CD4-positive, CD25-positive, alpha-beta regulatory T cell (primary cell): ENCODE results near the gene ATP6AP1. TPM values are rescaled to one million over a fixed set of nuclear protein-coding genes. Genes with fewer than 3 reads are reported as not detected.

Source experiments
- ATAC-seq, 2 donors: fragments of 150-1000 bp; cut with Tn5 transposase; one replicate each; pipeline ENCODE4 v1.10.0; 2021; ENCODE audit warnings: low read depth in 2 of 2, moderate number of reproducible peaks in 2 of 2, moderate library complexity in 1 of 2
- DNase-seq, 3 donors: peaks; one replicate each; pipeline versions ENCODE4 v3.0.0 to v3.0.0-alpha.2; 2012 to 2022; ENCODE audit warnings: mixed read lengths in 1 of 3
- H3K27ac ChIP-seq: one replicate; pipeline ENCODE4 v1.7.0; 2013; ENCODE audit warnings: mild to moderate bottlenecking, low read length; ENCODE audit not compliant: insufficient read depth, poor library complexity, severe bottlenecking
- H3K27me3 ChIP-seq: one replicate; pipeline ENCODE4 v1.7.0; 2013; ENCODE audit warnings: low read length; ENCODE audit not compliant: control insufficient read depth, insufficient read depth
- H3K36me3 ChIP-seq: one replicate; pipeline ENCODE4 v1.7.0; 2013; ENCODE audit warnings: mild to moderate bottlenecking, low read length, moderate library complexity; ENCODE audit not compliant: control insufficient read depth, insufficient read depth
- H3K4me1 ChIP-seq: 2 replicates; pipeline ENCODE4 v1.7.0; 2013; ENCODE audit warnings: mild to moderate bottlenecking, low read length; ENCODE audit not compliant: insufficient read depth, control insufficient read depth, poor library complexity, severe bottlenecking
- H3K4me3 ChIP-seq: one replicate; pipeline ENCODE4 v1.7.0; 2013; ENCODE audit warnings: low read depth, mild to moderate bottlenecking, low read length, moderate library complexity
- H3K9me3 ChIP-seq, 2 experiments: 1 replicate in 1 of 2; 2 replicates in 1 of 2; pipeline ENCODE4 v1.7.0; 2013; ENCODE audit warnings: low read length in 2 of 2, mild to moderate bottlenecking in 1 of 2, moderate library complexity in 1 of 2; ENCODE audit not compliant: control insufficient read depth in 2 of 2
- H3K27ac Mint-ChIP-seq, 3 donors: one replicate each; pipeline ENCODE4 v1.8.0; 2020 to 2022; ENCODE audit warnings: mild to moderate bottlenecking in 3 of 3, mixed read lengths in 3 of 3, moderate library complexity in 2 of 3
- H3K27me3 Mint-ChIP-seq: one replicate; pipeline ENCODE4 v1.8.0; 2022; ENCODE audit warnings: mild to moderate bottlenecking, mixed read lengths
- H3K36me3 Mint-ChIP-seq: one replicate; pipeline ENCODE4 v1.8.0; 2020; ENCODE audit warnings: mixed read lengths
- H3K4me1 Mint-ChIP-seq, 4 donors: one replicate each; pipeline ENCODE4 v1.8.0; 2020 to 2022; ENCODE audit warnings: mixed read lengths in 4 of 4, mild to moderate bottlenecking in 1 of 4
- H3K4me3 Mint-ChIP-seq, 4 donors: one replicate each; pipeline ENCODE4 v1.8.0; 2020 to 2022; ENCODE audit warnings: mild to moderate bottlenecking in 4 of 4, mixed read lengths in 4 of 4, moderate library complexity in 3 of 4
- H3K9me3 Mint-ChIP-seq, 7 donors: one replicate each; pipeline ENCODE4 v1.8.0; 2020 to 2022; ENCODE audit warnings: mixed read lengths in 7 of 7, mild to moderate bottlenecking in 3 of 7, moderate library complexity in 2 of 7
- polyA plus RNA-seq, 4 donors: library from polyadenylated mRNA; unstranded; fragments of 300-500 nt; fragmentation: Illumina TruSeq; gene quantifications; one replicate each; pipeline ENCODE4 v1.2.3, GENCODE V29; 2021
- total RNA-seq: library from RNA; stranded (reverse); gene quantifications from one replicate; pipeline ENCODE4 v1.2.3, GENCODE V29; 2022

The ATP6AP1 gene
- total and polyA plus RNA-seq, 5 donors from 2014 or later = 44.9 to 125 (median 106) TPM

GRCh38 chrX:154481195-154481594, 52.7 kb downstream of the ATP6AP1 start:
- H3K27ac ChIP-seq = no peak overlapping the region
- H3K4me3 ChIP-seq = no peak overlapping the region
- DNase-seq (no peak), ATAC-seq (no peak)
- H3K36me3 ChIP-seq = peaks cover 3% of the 10 kb centered on the region
- H3K9me3 ChIP-seq = no peaks in the 10 kb centered on the region
- no peaks in the 10 kb centered on the region for H3K27me3 ChIP-seq
- H3K4me1 ChIP-seq = peaks cover 30% of the 10 kb centered on the region
- Mint-ChIP-seq H3K27ac (no peak overlapping the region), H3K27me3 (no peaks in the 10 kb centered on the region), H3K36me3 (no peaks in the 10 kb centered on the region), H3K4me3 (no peak overlapping the region), H3K9me3 (no peaks in the 10 kb centered on the region), H3K4me1 (peaks cover 0 to 45% (median 5%) of the 10 kb centered on the region in 4 donors)

GRCh38 chrX:154481911-154482601, 53.6 kb downstream of the ATP6AP1 start:
- no peak for ATAC-seq
- Histone ChIP-seq H3K4me1 (peaks cover 30% of the 10 kb centered on the region), H3K27ac (no peak overlapping the region), H3K4me3 (no peak overlapping the region), H3K27me3 (no peaks in the 10 kb centered on the region), H3K36me3 (peaks cover 3% of the 10 kb centered on the region), H3K9me3 (no peaks in the 10 kb centered on the region)
- Mint-ChIP-seq H3K9me3 (no peaks in the 10 kb centered on the region), H3K4me1 (peaks cover 0 to 42% (median 4%) of the 10 kb centered on the region in 4 donors), H3K27ac (no peak overlapping the region), H3K36me3 (no peaks in the 10 kb centered on the region), H3K4me3 (peak overlapping the region in 3 of 4 donors; percentile 21 to 43 (median 24)), H3K27me3 (no peaks in the 10 kb centered on the region)
- DNase-seq = no peak

- Mint-ChIP-seq H3K27ac (no peak overlapping the region), H3K4me3 (peak overlapping the region in 1 of 4 donors; percentile 43), H3K36me3 (no peaks in the 10 kb centered on the region), H3K4me1 (peaks cover 0 to 37% (median 5%) of the 10 kb centered on the region in 4 donors), H3K9me3 (no peaks in the 10 kb centered on the region), H3K27me3 (no peaks in the 10 kb centered on the region)
- Histone ChIP-seq H3K4me3 (no peak overlapping the region), H3K36me3 (peaks cover 3% of the 10 kb centered on the region), H3K4me1 (peaks cover 29% of the 10 kb centered on the region), H3K27me3 (no peaks in the 10 kb centered on the region), H3K27ac (no peak overlapping the region), H3K9me3 (no peaks in the 10 kb centered on the region)
- DNase-seq (no peak), ATAC-seq (no peak)
These were observed 54.3 kb downstream of the ATP6AP1 start for GRCh38 chrX:154482786-154483185.

- Mint-ChIP-seq H3K27me3 (no peaks in the 10 kb centered on the region), H3K27ac (no peak overlapping the region), H3K4me3 (peak overlapping the region in 1 of 4 donors; percentile 44), H3K36me3 (no peaks in the 10 kb centered on the region), H3K9me3 (no peaks in the 10 kb centered on the region), H3K4me1 (peaks cover 0 to 40% (median 6%) of the 10 kb centered on the region in 4 donors)
- peaks cover 27% of the 10 kb centered on the region for H3K4me1 ChIP-seq
- H3K9me3 ChIP-seq = no peaks in the 10 kb centered on the region
- DNase-seq = no peak
- H3K36me3 ChIP-seq = peaks cover 3% of the 10 kb centered on the region
- ATAC-seq = no peak
- H3K27ac ChIP-seq = no peak overlapping the region
- H3K27me3 ChIP-seq = no peaks in the 10 kb centered on the region
- no peak overlapping the region for H3K4me3 ChIP-seq
These were observed 54.8 kb downstream of the ATP6AP1 start for GRCh38 chrX:154483325-154483724.

GRCh38 chrX:154484255-154485149, 56.0 kb downstream of the ATP6AP1 start:
- no peaks in the 10 kb centered on the region for H3K27me3 ChIP-seq
- no peaks in the 10 kb centered on the region for H3K36me3 Mint-ChIP-seq
- peaks cover 0 to 47% (median 6%) of the 10 kb centered on the region in 4 donors for H3K4me1 Mint-ChIP-seq
- H3K27ac ChIP-seq = no peak overlapping the region
- no peaks in the 10 kb centered on the region for H3K9me3 ChIP-seq
- H3K36me3 ChIP-seq = peaks cover 3% of the 10 kb centered on the region
- no peaks in the 10 kb centered on the region for H3K27me3 Mint-ChIP-seq
- H3K4me3 ChIP-seq = no peak overlapping the region
- no peak overlapping the region for H3K27ac Mint-ChIP-seq
- H3K4me3 Mint-ChIP-seq = peak overlapping the region in 3 of 4 donors; percentile 44 to 72 (median 57)
- H3K4me1 ChIP-seq = peaks cover 31% of the 10 kb centered on the region
- H3K9me3 Mint-ChIP-seq = no peaks in the 10 kb centered on the region
- DNase-seq (peak in 1 of 3 donors; percentile 13), ATAC-seq (no peak)

- Mint-ChIP-seq H3K27ac (no peak overlapping the region), H3K27me3 (no peaks in the 10 kb centered on the region)
These were observed 56.9 kb downstream of the ATP6AP1 start for GRCh38 chrX:154485150-154486051.

GRCh38 chrX:154486052-154486395, 57.5 kb downstream of the ATP6AP1 start:
- ATAC-seq (peak in 1 of 2 donors; percentile 8), DNase-seq (peak; percentile 17 to 54 (median 26))
- Histone ChIP-seq H3K27me3 (no peaks in the 10 kb centered on the region), H3K36me3 (peaks cover 3% of the 10 kb centered on the region), H3K4me1 (peaks cover 32% of the 10 kb centered on the region), H3K27ac (peak overlapping the region; percentile 55), H3K4me3 (no peak overlapping the region), H3K9me3 (no peaks in the 10 kb centered on the region)
- no peaks in the 10 kb centered on the region for H3K36me3 Mint-ChIP-seq
- H3K27me3 Mint-ChIP-seq = no peaks in the 10 kb centered on the region
- H3K4me3 Mint-ChIP-seq = peak overlapping the region in 2 of 4 donors; percentile 29 to 56
- no peaks in the 10 kb centered on the region for H3K9me3 Mint-ChIP-seq
- peaks cover 0 to 52% (median 9%) of the 10 kb centered on the region in 4 donors for H3K4me1 Mint-ChIP-seq
- no peak overlapping the region for H3K27ac Mint-ChIP-seq

More at GRCh38 chrX:154485150-154486051, 56.9 kb downstream of the ATP6AP1 start:
- peak overlapping the region in 3 of 4 donors; percentile 29 to 78 (median 57) for H3K4me3 Mint-ChIP-seq
- H3K27ac ChIP-seq = peak overlapping the region; percentile 55
- no peaks in the 10 kb centered on the region for H3K9me3 Mint-ChIP-seq
- H3K4me1 Mint-ChIP-seq = peaks cover 0 to 48% (median 9%) of the 10 kb centered on the region in 4 donors
- no peaks in the 10 kb centered on the region for H3K36me3 Mint-ChIP-seq
- no peaks in the 10 kb centered on the region for H3K27me3 ChIP-seq
- ATAC-seq (no peak), DNase-seq (no peak)
- H3K4me1 ChIP-seq = peaks cover 32% of the 10 kb centered on the region
- H3K4me3 ChIP-seq = no peak overlapping the region
- H3K36me3 ChIP-seq = peaks cover 3% of the 10 kb centered on the region
- H3K9me3 ChIP-seq = no peaks in the 10 kb centered on the region
